Measurements from ENCODE around the gene ZNF346.
A peak's percentile ranks its signal among the peaks of the same experiment; 100 is the strongest.
"Not testable (repeated sequence)": the region's sequence is repeated elsewhere in the genome, so short reads cannot be mapped to it uniquely, and the experiment has no call there.

The ZNF346 gene, protein sequence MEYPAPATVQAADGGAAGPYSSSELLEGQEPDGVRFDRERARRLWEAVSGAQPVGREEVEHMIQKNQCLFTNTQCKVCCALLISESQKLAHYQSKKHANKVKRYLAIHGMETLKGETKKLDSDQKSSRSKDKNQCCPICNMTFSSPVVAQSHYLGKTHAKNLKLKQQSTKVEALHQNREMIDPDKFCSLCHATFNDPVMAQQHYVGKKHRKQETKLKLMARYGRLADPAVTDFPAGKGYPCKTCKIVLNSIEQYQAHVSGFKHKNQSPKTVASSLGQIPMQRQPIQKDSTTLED

DNA sequence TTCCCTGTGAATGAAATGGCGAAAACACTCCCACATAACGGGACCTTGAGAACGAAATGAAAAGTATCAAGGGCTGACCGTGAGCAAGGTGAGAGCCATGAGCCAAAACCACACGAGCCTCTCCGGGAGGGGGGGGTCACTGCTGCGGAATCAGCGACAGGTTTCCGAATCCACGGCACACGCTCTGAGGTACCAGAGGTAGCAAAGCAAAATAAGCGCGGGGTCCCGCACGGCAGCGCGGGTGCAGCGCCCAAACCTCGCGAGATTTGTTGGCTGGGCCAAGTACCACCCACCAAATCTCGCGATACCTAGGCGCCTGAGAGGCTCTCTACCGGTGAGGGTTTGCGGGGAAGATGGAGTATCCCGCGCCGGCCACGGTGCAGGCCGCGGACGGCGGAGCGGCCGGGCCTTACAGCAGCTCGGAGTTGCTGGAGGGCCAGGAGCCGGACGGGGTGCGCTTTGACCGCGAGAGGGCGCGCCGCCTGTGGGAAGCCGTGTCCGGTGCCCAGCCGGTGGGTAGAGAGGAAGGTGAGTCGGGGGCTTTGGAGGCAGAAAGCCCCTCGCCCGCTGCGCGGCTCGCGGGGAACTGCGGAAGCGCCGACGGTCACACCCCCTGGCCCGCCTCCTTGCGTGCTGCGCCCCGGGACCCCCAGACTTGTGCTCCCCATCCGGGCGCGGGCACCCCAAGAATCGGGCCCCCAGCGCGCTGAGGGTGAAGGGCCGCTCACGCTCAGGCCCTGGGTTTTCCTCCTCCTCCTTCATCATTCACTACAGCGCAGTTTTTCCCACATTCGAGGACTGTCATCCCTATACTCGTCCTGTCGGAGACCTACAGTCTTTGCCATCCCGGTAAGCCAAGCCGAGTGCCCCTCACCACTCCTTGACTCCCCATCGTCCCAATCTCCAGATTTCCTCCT, at the start of gene ZNF346:
Gene ZNF346, plus strand, starts transcription at position 311 of the 917 bp plus-strand sequence. Its CDS starts 43 bp downstream, at position 354.
- DNase-seq (ENCODE audit: low read depth, low spot score), result peak; percentile 95

DNA sequence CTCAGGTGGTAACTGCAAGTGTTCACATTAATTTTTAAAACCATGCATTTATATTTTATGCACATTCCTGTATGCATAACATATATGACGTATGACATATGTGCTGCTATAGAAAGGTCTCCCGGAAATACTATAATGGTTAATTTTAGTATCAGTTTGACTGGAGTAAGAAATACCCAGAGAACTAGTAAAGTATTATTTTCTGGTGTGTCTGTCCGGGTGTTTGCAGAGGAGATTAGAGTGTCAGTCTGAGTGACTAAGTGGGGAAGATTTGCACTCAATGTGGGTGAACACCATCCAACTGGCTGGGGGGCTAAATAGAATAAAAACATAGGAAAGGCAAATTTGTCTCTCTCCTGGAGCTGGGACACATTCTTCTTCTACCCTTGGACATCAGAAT, 42.8 kb upstream of the ZNF346 start:
- no peak for DNase-seq (ENCODE audit: low read depth, low spot score)

DNA sequence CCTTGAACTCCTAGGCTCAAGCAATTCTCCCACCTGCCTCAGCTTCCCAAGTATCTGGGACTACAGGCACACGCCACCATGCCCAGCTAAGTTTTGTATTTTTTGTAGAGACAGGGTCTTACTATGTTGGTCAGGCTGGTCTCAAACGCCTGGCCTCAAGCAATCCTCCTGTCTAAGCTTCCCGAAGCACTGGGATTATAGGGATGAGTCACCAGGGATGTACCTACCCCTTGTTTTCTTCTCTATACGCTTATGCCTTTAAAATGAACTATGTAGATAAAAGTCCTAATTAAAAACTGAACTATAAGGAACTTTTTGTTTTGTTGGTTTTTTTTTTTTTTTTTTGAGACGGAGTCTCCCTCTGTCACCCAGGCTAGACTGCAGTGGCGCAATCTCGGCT, 41.7 kb upstream of the ZNF346 start:
- no peak for DNase-seq (ENCODE audit: low read depth, low spot score)

DNA sequence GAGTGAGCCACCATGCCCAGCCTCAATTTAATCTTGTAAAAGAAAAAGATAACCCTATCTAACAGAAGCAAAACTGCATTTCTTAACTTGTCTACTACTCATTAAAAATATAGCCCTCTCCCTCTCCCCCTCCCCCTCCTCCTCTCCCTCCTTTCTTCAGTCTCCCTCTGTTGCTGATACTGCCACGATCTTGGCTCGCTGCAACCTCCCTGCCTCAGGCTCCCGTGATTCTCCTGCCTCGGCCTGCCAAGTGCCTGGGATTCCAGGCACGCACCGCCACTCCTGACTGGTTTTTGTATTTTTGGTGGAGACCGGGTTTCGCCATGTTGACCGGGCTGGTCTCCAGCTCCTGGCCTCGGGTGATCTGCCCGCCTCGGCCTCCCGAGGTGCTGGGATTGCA, 39.4 kb upstream of the ZNF346 start:
- not testable (repeated sequence) for DNase-seq (ENCODE audit: low read depth, low spot score)

DNA sequence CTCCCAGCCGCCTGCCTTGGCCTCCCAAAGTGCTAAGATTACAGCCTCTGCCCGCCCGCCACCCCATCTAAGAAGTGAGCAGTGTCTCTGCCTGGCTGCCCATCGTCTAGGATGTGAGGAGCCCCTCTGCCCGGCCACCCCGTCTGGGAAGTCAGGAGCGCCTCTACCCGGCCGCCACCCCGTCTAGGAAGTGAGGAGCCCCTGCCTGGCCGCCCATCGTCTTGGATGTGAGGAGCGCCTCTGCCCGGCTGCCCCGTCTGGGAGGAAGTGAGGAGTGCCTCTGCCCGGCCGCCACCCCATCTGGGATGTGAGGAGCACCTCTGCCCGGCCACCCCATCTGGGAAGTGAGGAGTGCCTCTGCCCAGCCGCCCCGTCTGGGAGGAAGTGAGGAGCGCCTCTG, 38.9 kb upstream of the ZNF346 start:
- not testable (repeated sequence) for DNase-seq (ENCODE audit: low read depth, low spot score)

DNA sequence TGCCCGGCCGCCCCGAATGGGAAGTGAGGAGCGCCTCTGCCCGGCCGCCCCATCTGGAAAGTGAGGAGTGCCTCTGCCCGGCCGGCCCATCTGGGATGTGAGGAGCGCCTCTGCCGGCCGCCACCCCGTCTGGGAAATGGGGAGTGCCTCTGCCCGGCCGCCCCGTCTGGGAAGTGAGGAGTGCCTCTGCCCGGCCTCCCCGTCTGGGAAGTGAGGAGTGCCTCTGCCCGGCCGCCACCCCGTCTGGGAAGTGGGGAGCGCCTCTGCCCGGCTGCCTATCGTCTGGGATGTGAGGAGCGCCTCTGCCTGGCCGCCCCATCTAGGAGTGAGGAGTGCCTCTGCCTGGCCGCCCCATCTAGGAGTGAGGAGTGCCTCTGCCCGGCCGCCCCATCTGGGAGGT, 38.3 kb upstream of the ZNF346 start:
- not testable (repeated sequence) for DNase-seq (ENCODE audit: low read depth, low spot score)

DNA sequence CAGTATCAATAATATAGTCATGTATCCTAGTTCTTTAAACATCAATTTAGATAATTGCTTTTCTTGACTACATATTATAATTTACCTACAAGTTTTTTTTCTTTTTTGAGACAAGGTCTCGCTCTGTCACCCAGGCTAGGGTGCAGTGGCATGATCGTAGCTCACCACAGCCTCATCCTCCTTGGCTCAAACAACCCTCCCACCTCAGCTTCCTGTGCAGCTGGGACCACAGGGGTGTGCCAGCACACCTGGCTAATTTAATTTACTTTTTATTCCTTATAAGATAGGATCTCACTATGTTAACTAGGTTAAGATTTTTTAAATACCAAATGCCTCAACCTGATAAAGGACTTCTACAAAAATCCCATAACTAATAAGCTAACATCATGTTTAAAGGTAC, 37.0 kb upstream of the ZNF346 start:
- DNase-seq (ENCODE audit: low read depth, low spot score), result no peak

DNA sequence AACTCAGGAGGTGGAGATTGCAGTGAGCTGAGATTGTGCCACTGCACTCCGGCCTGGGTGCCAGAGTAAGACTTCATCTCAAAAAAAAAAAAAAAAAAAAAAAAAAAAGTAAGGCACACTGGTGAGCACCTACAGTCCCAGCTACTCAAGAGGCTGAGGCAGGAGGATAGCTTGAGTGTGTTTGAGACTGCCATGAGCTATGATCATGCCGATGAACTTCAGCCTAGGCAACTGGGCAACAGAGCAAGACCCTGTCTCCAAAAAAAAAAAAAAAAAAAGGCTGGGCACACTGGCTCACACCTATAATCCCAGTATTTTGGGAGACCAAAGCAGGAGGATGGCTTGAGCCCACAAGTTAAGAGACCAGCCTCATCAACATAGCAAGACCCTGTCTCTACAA, 36.2 kb upstream of the ZNF346 start:
- DNase-seq (ENCODE audit: low read depth, low spot score), result no peak

DNA sequence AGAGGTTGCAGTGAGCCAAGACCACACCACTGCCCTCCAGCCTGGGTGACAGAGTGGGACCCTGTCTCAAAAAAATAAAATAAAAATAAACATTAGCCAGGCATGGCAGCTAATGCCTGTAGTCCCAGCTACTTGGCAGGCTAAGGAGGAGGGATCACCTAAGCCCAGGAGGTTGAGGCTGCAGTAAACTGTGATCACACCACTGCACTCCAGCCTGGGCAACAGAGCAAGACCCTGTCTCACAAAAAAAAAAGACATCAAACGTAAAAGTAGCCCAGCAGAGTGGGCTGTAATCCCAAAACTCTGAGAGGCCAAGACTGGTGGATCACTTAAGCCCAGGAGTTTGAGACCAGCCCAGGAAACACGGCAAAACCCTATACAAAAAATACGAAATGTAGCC, 34.9 kb upstream of the ZNF346 start:
- DNase-seq (ENCODE audit: low read depth, low spot score), result no peak

DNA sequence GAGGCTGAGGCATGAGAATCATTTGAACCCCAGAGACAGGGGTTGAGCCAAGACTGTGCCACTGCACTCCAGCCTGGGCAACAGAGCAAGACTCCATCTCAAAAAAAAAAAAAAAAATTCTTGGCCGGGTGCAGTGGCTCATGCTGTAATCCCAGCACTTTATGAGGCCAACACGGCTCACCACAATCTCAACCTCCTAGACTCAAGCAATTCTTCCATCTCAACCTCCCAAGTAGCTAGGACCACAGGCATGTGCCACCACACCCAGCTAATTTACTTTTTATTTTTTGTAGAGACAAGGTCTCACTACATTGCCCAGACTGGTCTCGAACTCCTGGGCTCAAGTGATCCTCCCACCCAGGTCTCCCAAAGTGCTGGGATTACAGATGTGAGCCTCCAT, 29.4 kb upstream of the ZNF346 start:
- DNase-seq (ENCODE audit: low read depth, low spot score), result not testable (repeated sequence)

DNA sequence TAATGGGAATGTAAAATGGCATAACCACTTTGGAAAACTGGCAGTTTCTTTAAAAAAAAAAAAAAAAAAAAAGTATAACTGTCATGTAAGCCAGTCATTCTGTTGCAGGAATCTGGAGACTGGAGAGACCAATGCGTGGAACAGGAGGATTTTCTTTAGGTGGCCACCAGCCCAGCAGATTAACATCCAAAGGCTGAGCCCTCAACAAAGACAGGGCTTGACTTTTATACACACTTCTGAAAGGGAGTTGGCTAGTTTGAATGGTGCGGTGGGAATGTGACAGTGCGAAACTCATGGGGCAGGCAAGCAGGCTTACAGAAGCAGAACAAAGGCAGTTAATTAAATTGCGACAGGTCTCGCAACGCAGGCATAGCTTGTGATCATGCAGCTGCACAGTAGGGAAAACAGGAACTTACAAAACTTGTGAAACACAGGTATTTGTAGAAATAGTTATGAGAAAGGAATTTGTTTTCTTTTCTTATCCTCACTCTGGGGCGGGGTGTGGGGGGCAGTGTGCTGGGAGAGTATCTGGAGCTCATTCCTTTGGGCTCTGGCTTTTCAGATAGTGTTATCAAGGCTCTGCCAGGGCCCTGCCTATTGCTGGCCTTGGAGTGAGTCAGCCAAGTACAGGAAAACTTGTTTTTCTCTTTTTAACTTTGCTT, 27.9 kb upstream of the ZNF346 start:
- peak; percentile 57 for DNase-seq (ENCODE audit: low read depth, low spot score)

DNA sequence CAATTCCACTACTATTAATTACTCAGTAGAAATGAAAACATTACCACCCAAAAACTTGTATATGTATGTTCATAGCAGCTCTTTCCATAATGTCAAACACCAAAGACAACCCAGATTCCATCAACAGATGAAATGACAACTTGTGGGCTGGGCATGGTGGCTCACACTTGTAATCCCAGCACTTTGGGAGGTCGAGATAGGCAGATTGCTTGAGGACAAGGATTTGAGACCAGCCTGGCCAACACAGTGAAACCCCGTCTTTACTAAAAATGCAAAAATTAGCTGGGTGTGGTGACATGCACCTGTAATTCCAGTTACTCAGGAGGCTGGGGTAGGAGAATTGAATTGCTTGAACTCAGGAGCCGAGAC, 27.4 kb upstream of the ZNF346 start:
- no peak for DNase-seq (ENCODE audit: low read depth, low spot score)

DNA sequence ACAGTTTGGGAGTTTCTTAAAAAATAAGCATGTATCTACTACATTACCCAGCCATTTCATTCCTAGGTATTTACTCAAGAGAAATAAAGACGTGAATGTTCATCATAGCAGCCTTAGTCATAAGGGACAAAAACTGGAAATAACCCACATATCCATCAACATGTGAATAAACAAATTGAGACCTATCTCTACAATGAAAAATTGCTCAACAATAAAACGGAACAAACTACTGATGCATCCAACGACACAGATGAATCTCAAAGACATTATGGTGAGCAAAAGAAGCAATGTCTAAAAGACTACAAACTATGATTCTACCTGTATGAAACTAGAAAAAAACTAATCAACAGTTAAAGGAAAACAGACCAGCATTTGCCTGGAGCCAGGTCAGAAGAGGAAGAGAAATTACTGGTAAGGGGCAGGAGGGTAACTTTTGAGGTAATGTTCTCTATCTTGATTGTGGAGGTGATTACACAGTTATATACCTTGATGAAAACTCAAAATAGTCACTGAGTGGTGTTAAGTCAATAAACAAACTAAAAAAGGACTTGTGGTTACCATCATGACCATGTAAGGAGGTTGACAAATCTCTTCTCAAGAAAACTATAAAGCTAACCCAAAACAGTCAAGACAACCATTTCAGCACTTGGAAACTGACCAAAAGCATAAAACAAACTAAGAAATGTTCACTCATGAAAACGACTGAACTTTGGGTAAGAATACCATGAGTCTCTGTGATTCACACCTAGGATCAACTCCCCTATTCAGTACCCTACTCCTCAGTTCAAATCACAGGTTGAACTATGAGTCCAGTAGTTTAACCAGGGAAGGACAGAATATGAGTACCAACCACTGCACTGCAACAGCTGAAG, 26.4 kb upstream of the ZNF346 start:
- no peak for DNase-seq (ENCODE audit: low read depth, low spot score)

DNA sequence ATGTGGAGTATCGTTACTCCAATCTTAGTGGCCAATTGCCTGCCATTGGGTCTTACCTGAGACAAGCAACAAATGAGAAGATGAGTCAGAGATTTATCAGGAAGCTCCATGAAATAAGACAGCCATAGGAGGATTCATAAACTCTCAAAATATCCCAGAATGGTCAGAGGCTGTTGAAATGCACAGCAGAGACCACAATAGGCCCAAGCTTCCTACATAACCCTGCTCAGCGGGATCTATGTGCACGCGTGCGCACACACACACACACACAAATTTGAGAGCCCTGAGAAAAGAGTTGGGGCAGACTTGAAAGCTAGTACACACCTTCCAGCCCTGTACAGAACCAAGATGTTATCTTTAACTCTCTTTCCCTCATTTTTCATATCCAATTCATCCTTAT, 25.7 kb upstream of the ZNF346 start:
- DNase-seq (ENCODE audit: low read depth, low spot score), result no peak

DNA sequence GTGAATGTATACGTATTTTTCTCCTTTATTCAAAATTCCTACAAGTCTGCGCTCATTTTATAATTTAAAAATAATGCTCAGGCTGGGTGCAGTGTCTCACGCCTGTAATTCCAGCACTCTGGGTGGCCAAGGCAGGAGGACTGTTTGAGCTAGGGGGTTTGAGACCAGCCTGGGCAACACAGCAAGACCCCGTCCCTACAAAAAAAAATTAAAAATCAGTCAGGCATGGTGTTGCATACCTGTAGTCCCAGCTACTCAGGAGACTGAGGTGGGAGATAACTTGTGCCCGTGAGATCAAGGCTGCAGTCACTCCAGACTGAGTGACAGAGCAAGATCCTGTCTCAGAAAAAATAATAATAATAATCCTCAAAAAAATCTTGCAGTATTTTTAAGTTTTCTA, 23.7 kb upstream of the ZNF346 start:
- DNase-seq (ENCODE audit: low read depth, low spot score), result no peak

DNA sequence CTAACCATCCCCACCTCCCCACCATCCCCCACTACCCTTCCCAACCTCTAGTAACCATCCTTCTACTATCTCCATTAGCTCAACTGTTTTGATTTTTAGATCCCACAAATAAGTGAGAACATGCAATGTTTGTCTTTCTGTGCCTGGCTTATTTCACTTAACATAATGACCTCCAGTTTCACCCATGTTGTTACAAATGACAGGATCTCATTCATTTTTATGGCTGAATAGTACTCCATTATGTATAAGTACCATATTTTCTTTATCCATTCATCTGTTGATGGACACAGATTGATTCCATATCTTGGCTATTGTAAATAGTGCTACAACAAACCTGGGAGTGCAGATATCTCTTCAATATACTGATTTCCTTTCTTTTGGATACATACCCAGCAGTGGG, 23.0 kb upstream of the ZNF346 start:
- DNase-seq (ENCODE audit: low read depth, low spot score), result not testable (repeated sequence)

DNA sequence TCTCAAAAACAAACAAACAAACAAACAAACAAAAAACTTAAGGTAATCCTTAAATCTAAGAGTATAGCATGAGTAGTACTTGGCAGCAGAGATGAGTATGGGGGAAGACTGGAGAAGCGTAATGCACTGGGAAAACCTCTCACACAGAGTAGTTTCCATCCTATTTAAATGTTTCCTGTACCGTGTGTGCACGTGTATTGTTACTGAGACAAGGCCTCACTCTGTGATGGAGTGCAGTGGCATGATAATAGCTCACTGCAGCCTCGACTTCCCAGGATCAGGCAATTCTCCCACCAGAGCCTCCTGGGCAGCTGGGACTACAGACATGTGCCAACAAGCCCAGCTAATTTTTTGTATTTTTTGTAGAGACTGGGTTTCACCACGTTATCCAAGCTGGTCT, 18.8 kb upstream of the ZNF346 start:
- no peak for DNase-seq (ENCODE audit: low read depth, low spot score)

DNA sequence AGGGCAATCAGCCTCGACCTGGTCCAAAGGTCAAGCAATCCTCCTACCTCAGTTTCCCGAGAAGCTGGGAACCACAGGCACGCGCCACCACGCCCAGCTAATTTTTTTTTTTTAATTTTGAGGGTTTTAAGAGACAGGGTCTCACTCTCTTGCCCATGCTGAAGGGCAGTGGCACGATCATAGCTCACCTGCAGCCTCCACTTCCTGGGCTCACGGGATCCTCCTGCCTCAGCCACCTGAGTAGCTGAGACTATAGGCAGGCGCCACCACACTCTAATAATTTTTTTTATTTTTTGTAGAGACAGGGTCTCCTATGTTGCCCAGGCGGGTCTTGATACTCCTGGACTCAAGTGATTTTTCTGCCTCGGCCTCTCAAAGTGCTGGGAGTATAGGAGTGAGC, 17.5 kb upstream of the ZNF346 start:
- DNase-seq (ENCODE audit: low read depth, low spot score), result no peak

DNA sequence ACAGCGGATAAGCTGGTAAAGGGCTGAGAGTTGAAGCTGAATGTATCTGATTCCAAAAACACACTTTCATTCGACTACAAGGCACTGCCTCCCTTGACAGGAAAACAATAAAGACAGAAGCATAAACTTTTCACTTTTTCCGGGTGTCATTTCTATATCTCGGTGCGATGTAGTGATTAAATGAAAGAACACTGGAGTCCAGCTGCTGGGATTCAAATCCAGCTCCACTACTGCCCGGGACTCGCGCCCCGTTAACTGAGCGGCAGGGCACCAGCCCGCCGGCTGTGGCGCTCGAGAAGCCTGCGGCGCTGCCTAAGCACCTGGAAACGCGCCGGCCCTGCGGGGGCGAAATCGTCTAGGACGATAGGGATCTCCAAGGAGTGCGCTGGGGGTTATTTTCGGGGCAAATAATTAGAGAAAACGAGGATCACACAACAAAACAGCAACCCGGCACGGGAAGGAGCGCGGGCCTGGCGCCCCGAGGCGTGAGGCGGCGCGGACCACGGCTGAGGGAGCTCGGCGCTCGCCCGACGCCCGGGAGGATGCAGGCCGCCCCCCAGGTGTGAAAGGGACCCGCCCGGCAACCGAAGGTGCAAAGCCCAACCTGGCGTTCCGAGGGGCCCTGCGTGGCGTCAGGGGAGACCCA, 16.8 kb upstream of the ZNF346 start:
- no peak for DNase-seq (ENCODE audit: low read depth, low spot score)

DNA sequence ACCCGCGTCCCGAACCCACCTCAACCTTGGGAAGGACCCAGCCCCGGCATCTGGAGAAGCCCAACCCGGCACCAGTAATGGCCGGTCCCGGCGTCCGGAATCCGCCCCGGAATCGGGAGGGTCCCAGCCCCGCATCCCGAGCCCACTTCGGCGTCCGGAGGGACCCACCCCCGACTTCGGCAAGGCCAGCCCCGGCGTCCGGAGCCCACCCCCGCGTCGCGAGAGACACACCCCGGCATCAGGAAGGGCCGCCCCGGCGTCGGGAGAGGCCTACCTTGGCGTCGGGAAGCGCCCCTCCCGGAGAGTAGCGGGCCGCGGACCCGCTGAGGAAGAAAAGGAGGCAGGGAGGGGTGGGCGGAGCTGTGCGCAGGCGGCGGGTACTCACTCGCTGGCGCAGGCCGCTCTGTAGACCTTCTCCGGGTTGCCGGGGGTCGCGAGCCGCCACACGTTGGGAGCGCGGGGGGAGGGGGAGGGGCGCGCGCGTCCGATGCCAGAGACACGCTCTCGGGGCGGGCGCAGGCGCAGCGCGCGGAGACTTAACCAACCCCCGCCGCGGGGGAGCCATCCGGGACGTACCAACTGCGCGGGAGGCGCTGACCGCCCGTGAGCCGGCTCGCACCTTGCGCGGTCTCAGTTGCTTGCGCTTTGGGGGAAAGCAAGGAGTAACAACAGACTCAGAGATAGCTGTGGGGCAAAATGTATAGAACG, 16.1 kb upstream of the ZNF346 start, which contains the start of gene UIMC1:
Gene UIMC1, minus strand, starts transcription at position 515 of the 708 bp plus-strand sequence. CDS start 24,164 bp downstream, outside the sequence.
- peak; percentile 97 for DNase-seq (ENCODE audit: low read depth, low spot score)

Data from ELF-1 (cell line).